ENCODE data around the gene EFEMP2. TPM values are rescaled to one million over a fixed set of nuclear protein-coding genes. Genes with fewer than 3 reads are reported as not detected.
A peak's percentile ranks its signal among the peaks of the same experiment; 100 is the strongest.
"Not testable (repeated sequence)": the region's sequence is repeated elsewhere in the genome, so short reads cannot be mapped to it uniquely, and the experiment has no call there.

The EFEMP2 gene
- polyA plus RNA-seq, 4 donors, result 102 to 212 (median 121) TPM

GRCh38 chr11:65833297-65834030 lies 39.1 kb downstream of the EFEMP2 start, which contains the start of gene SNX32:
Gene SNX32, plus strand, starts transcription at chr11:65833963. Its CDS starts 103 bp downstream, at chr11:65834066.
- DNase-seq (ENCODE audit: low read depth in 4 of 4, low spot score in 3 of 4), result peak; percentile 85 to 89 (median 87)

DNA sequence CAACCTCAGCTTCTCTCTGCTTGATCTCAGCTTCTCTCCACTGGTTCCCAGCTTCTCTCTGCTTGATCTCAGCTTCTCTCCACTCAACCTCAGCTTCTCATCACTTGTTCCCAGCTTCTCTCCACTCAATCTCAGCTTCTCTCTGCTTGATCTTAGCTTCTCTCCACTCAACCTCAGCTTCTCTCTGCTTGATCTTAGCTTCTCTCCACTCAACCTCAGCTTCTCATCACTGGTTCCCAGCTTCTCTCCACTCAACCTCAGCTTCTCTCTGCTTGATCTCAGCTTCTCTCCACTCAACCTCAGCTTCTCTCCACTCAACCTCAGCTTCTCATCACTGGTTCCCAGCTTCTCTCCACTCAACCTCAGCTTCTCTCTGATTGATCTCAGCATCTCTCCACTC lies 40.4 kb downstream of the EFEMP2 start:
- not testable (repeated sequence) for DNase-seq (ENCODE audit: low read depth in 4 of 4, low spot score in 3 of 4)

DNA sequence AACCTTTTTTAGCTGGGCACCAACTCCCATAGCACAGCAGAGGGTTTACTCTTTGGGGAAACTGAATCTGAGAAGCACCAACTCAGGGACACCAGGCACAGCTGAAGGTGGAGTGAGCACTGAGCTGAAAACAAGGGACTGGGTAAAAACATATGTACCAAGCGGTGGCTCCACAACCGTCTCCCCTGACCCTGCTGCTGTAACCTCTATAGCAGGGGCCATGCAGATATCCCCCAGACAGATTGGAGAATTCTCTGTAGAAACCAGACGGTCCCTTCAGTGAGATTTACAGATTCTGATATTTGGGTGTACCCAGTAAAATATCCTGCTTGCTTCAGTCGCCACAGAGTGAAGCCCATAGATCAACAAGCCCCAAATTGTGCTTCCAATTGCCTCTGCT lies 43.1 kb downstream of the EFEMP2 start:
- no peak for DNase-seq (ENCODE audit: low read depth in 4 of 4, low spot score in 3 of 4)

GRCh38 chr11:65826984-65827735 lies 45.4 kb downstream of the EFEMP2 start:
- DNase-seq (ENCODE audit: low read depth in 4 of 4, low spot score in 3 of 4), result no peak

GRCh38 chr11:65822776-65823528 lies 49.6 kb downstream of the EFEMP2 start:
- DNase-seq (ENCODE audit: low read depth in 4 of 4, low spot score in 3 of 4), result no peak

DNA sequence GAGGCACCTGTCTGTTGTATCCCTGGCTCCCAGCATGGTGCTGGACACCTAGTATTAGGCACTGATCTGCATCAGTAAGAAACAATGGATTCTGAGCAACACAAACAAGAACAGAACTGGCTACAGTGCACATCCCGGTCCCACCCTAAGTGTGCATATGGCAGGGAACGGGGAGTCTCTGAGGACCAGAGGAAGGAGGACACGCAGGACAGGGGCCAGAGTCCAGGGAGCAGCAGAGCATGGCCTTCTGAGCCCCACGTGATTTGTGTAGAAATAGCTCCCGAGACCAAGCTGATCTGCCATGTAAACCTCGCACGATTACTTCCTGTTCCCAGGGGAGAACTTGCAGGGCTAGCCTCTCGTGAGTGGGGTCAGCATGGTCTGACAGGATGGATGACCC lies 51.5 kb downstream of the EFEMP2 start:
- no peak for DNase-seq (ENCODE audit: low read depth in 4 of 4, low spot score in 3 of 4)

DNA sequence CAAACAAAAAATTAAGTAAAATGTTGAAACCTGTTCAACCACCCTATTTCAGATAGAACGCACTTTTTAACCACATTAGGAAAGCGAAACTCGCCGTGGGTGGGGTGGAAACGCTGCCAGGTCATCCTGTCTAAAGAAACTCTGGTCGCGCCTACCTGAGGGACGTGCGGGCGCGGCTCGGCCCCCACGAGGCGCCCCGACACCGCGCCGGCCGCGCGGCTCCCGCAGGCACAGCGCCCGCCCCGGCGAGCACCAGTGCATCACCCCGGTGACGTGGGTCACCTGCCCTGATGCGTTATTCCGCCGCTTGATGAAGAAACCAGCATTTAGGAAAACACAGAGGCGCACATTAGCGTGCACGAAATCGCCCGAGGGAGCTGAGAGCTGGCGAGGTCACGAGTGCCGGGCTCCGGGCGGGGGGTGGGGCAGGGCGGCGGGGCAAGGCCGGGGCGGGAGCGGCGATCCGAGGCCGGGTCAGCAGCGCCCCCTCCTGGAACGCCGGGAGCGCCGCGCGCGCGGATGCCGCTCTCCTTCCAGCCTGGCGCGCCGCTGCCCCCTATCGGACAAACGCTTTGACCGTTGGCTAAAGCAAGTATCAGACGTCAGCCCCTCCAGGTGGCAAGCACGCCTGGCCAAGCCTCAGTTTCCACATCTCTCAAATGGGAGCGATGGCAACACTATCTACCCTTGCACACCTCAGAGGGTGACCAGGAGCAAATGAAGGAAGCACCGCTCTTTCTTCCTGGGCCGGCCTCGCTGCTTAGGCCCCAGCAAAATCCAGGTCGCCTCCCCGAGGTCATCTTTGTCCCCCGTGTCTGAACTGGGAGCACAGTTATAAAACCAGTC lies 54.5 kb downstream of the EFEMP2 start:
- peak; percentile 43 to 79 (median 76) for DNase-seq (ENCODE audit: low read depth in 4 of 4, low spot score in 3 of 4)

DNA sequence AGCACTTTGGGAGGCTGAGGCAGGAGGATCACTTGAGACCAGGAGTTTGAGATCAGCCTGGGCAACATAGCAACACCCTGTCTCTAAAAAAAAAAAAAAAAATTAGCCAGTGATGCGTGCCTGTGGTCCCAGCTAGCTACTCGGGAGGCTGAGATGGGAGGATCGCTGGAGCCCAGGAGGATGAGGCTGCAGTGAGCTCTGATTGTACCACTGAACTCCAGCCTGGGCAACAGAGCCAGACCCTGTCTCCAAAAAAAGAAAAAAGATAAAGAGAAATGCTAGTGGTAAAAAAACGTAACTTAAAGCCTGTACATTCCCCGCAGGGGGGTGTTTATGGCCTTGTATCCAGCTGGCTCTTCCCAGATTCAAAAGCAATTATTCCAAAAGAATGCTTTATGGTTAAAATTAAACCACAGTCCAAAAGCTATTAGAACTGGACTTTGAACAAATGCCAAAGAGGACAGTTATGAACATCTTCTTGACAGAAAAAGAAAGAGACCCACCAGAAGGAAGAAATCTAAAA lies 55.2 kb downstream of the EFEMP2 start:
- DNase-seq (ENCODE audit: low read depth in 4 of 4, low spot score in 3 of 4), result peak in 2 of 4 donors; percentile 36 to 39

DNA sequence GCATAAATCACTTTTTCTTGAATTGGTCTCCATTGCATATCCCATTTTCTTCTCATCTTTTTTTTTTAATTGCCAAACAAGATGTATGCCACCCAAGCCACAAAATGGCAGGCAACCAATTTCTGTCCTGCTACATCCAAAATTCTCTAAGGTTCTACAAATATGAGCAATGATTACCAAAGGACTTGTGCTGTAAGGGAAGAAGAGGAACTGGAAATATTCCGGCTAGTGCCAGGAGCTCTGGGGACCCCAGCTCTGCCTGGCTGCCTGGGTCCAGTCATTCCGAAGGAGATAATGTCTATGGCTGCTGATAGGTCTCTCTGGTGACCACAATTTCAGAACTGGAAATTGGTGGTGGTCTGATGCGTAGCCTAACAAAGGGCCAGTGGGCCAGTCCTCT lies 55.9 kb downstream of the EFEMP2 start:
- no peak for DNase-seq (ENCODE audit: low read depth in 4 of 4, low spot score in 3 of 4)

Other genes with a start within 250 kb of the EFEMP2 start
- 10 to 100 TPM; 20.5 to 46.5 (median 34.1) TPM for gene SIPA1, start 234.7 kb downstream of the EFEMP2 start, polyA plus RNA-seq (ENCODE audit: insufficient read length in 4 of 4)
- gene RELA, start 209.9 kb downstream of the EFEMP2 start, polyA plus RNA-seq (ENCODE audit: insufficient read length in 4 of 4), result 10 to 100 TPM; 50.0 to 62.9 (median 58.8) TPM
- 10 to 100 TPM; 47.9 to 80.4 (median 65.7) TPM for gene KAT5, start 160.5 kb downstream of the EFEMP2 start, polyA plus RNA-seq (ENCODE audit: insufficient read length in 4 of 4)
- 10 to 100 TPM; 32.0 to 59.4 (median 36.5) TPM for gene RNASEH2C, start 152.0 kb downstream of the EFEMP2 start, polyA plus RNA-seq (ENCODE audit: insufficient read length in 4 of 4)
- 1 to 10 TPM; 2.7 to 9.7 (median 6.0) TPM for gene AP5B1, start 91.8 kb downstream of the EFEMP2 start, polyA plus RNA-seq (ENCODE audit: insufficient read length in 4 of 4)
- gene OVOL1, start 85.7 kb downstream of the EFEMP2 start, polyA plus RNA-seq (ENCODE audit: insufficient read length in 4 of 4), result 10 to 100 TPM in 2 of 4 donors, 1 to 10 TPM in 1, under 1 TPM in 1; 0.23 to 15.9 (median 9.9) TPM
- gene SNX32, start 38.8 kb downstream of the EFEMP2 start, polyA plus RNA-seq (ENCODE audit: insufficient read length in 4 of 4), result 1 to 10 TPM; 2.0 to 4.1 (median 2.9) TPM
- gene CFL1, start 14.6 kb downstream of the EFEMP2 start, polyA plus RNA-seq (ENCODE audit: insufficient read length in 4 of 4), result 100 to 1,000 TPM; 672 to 810 (median 730) TPM
- gene MUS81, start 12.4 kb downstream of the EFEMP2 start, polyA plus RNA-seq (ENCODE audit: insufficient read length in 4 of 4), result 10 to 100 TPM; 40.5 to 64.2 (median 48.2) TPM
- 1 to 10 TPM in 2 of 4 donors, under 1 TPM in 2; 0.92 to 1.4 (median 1.1) TPM for gene CTSW, start 7.0 kb upstream of the EFEMP2 start, polyA plus RNA-seq (ENCODE audit: insufficient read length in 4 of 4)
- gene FIBP, start 15.7 kb upstream of the EFEMP2 start, polyA plus RNA-seq (ENCODE audit: insufficient read length in 4 of 4), result 10 to 100 TPM; 65.4 to 95.5 (median 90.1) TPM
- 10 to 100 TPM in 2 of 4 donors, 1 to 10 TPM in 2; 4.8 to 15.0 (median 9.7) TPM for gene CCDC85B, start 17.9 kb upstream of the EFEMP2 start, polyA plus RNA-seq (ENCODE audit: insufficient read length in 4 of 4)
- under 1 TPM in 2 of 4 donors, not detected in 2; 0.23 to 0.30 TPM for gene FOSL1, start 27.6 kb upstream of the EFEMP2 start, polyA plus RNA-seq (ENCODE audit: insufficient read length in 4 of 4)
- gene C11orf68, start 46.3 kb upstream of the EFEMP2 start, polyA plus RNA-seq (ENCODE audit: insufficient read length in 4 of 4), result 10 to 100 TPM; 36.8 to 50.2 (median 38.8) TPM
- gene DRAP1, start 46.6 kb upstream of the EFEMP2 start, polyA plus RNA-seq (ENCODE audit: insufficient read length in 4 of 4), result 100 to 1,000 TPM in 1 of 4 donors, 10 to 100 TPM in 3; 73.8 to 106 (median 81.9) TPM
- gene TSGA10IP, start 72.7 kb upstream of the EFEMP2 start, polyA plus RNA-seq (ENCODE audit: insufficient read length in 4 of 4), result not detected
- 10 to 100 TPM; 41.9 to 57.8 (median 47.7) TPM for gene SART1, start 88.9 kb upstream of the EFEMP2 start, polyA plus RNA-seq (ENCODE audit: insufficient read length in 4 of 4)
- gene EIF1AD, start 129.4 kb upstream of the EFEMP2 start, polyA plus RNA-seq (ENCODE audit: insufficient read length in 4 of 4), result 10 to 100 TPM; 18.6 to 31.6 (median 27.8) TPM
- 100 to 1,000 TPM; 256 to 283 (median 266) TPM for gene BANF1, start 129.7 kb upstream of the EFEMP2 start, polyA plus RNA-seq (ENCODE audit: insufficient read length in 4 of 4)
- gene CST6, start 139.2 kb upstream of the EFEMP2 start, polyA plus RNA-seq (ENCODE audit: insufficient read length in 4 of 4), result not detected
- gene CATSPER1, start 153.7 kb upstream of the EFEMP2 start, polyA plus RNA-seq (ENCODE audit: insufficient read length in 4 of 4), result not detected
- 1 to 10 TPM; 3.5 to 7.1 (median 4.3) TPM for gene GAL3ST3, start 176.4 kb upstream of the EFEMP2 start, polyA plus RNA-seq (ENCODE audit: insufficient read length in 4 of 4)
- gene SF3B2, start 179.6 kb upstream of the EFEMP2 start, polyA plus RNA-seq (ENCODE audit: insufficient read length in 4 of 4), result 100 to 1,000 TPM; 185 to 261 (median 236) TPM
- gene PACS1, start 197.5 kb upstream of the EFEMP2 start, polyA plus RNA-seq (ENCODE audit: insufficient read length in 4 of 4), result 10 to 100 TPM; 43.6 to 60.4 (median 49.3) TPM